K562 (cell line): ENCODE measurements around the gene GGTLC2. TPM values are rescaled to one million over a fixed set of nuclear protein-coding genes. Genes with fewer than 3 reads are reported as not detected.

ENCODE experiments used
- ATAC-seq: fragments of 200-7000 bp; cut with Tn5 transposase; 3 replicates; pipeline ENCODE4 v1.9.1; 2020; ENCODE audit warnings: moderate library complexity
- BruUV-seq: library from RNA; stranded (reverse); fragments of 400-500 nt; replicated peaks from 2 replicates; lab custom pipeline; 2021; lab: Mats Ljungman, UMichigan
- CTCF ChIA-PET: fragments of 300-600 bp; formaldehyde crosslinking; extraction: SDS; loops from one replicate; lab custom pipeline; 2021; ENCODE audit warnings: low intra/inter-chr PET ratio; lab: Yijun Ruan, JAX
- POLR2A ChIA-PET: fragments of 300-600, 350-650 bp; sonication (Branson Sonifier 250); formaldehyde crosslinking; extraction: SDS; loops from one replicate; lab custom pipeline; 2021; ENCODE audit warnings: antibody characterized with exemption, inconsistent platforms; lab: Yijun Ruan, JAX
- DNase-seq, 4 experiments: peaks; one replicate each; pipeline versions ENCODE4 v3.0.0 to v3.0.0-alpha.2; 2011 to 2018; ENCODE audit warnings: low spot score in 3 of 4, mixed read lengths in 3 of 4; ENCODE audit errors: extremely low read depth in 1 of 4
- FAIRE-seq: peaks from 2 replicates; lab custom pipeline; 2011; peaks lifted over from hg19 to GRCh38; lab: Jason Lieb, UNC
- H2AFZ ChIP-seq: 2 replicates; pipeline ENCODE4 v1.6.0; 2011; ENCODE audit warnings: low read depth, low read length, control low read depth, inconsistent platforms
- H3K27ac ChIP-seq: fragments of 200-600 bp; 3 replicates; pipeline ENCODE4 v1.8.0; 2011; ENCODE audit warnings: low read depth, mild to moderate bottlenecking, control low read depth, inconsistent platforms, low read length, moderate library complexity, mixed read lengths; ENCODE audit errors: extremely low read depth
- H3K27me3 ChIP-seq, 2 experiments: fragments of 300-600 bp in 1 of 2; 2 replicates in 1 of 2; 3 replicates in 1 of 2; pipeline versions ENCODE4 v1.6.0 to v1.8.0; 2011; ENCODE audit warnings: inconsistent platforms in 2 of 2, low read length in 2 of 2, mild to moderate bottlenecking in 1 of 2, mixed read lengths in 1 of 2, moderate library complexity in 1 of 2; ENCODE audit not compliant: control insufficient read depth in 2 of 2, insufficient read depth in 2 of 2
- H3K36me3 ChIP-seq: fragments of 300-600 bp; 3 replicates; pipeline ENCODE4 v1.8.0; 2011; ENCODE audit warnings: mild to moderate bottlenecking, low read length, inconsistent platforms; ENCODE audit not compliant: control insufficient read depth, insufficient read depth
- H3K4me1 ChIP-seq, 2 experiments: fragments of 200-600 bp in 1 of 2; replicated peaks in 1 of 2; 2 replicates in 1 of 2; 3 replicates in 1 of 2; pipeline versions ENCODE4 v1.5.1 to v1.8.0; 2011; ENCODE audit warnings: inconsistent platforms in 2 of 2, low read length in 2 of 2, mild to moderate bottlenecking in 1 of 2, mixed read lengths in 1 of 2, moderate library complexity in 1 of 2; ENCODE audit not compliant: control insufficient read depth in 2 of 2, insufficient read depth in 2 of 2
- H3K4me2 ChIP-seq: 2 replicates; pipeline ENCODE4 v1.6.1; 2011; ENCODE audit warnings: low read length, control low read depth, inconsistent platforms, mixed read lengths; ENCODE audit not compliant: insufficient read depth
- H3K4me3 ChIP-seq: fragments of 200-600 bp; sonication (generic), shearing (Covaris generic); 2 replicates; pipeline ENCODE4 v1.5.1; 2016; ENCODE audit warnings: control low read depth, inconsistent platforms
- H3K79me2 ChIP-seq: fragments of 200-600 bp; 3 replicates; pipeline ENCODE4 v1.8.0; 2011; ENCODE audit warnings: low read length, inconsistent platforms; ENCODE audit not compliant: control insufficient read depth, insufficient read depth
- H3K9ac ChIP-seq, 2 experiments: 2 replicates each; pipeline versions ENCODE4 v1.6.0 to v1.6.1; 2011; ENCODE audit warnings: low read depth in 2 of 2, low read length in 2 of 2, control low read depth in 1 of 2, inconsistent platforms in 1 of 2, mild to moderate bottlenecking in 1 of 2, mixed read lengths in 1 of 2; ENCODE audit not compliant: insufficient read depth in 1 of 2
- H3K9me1 ChIP-seq: one replicate; pipeline ENCODE4 v1.6.0; 2011; ENCODE audit warnings: inconsistent platforms, mild to moderate bottlenecking, low read length, moderate library complexity; ENCODE audit not compliant: control insufficient read depth, insufficient read depth
- H3K9me3 ChIP-seq: replicated peaks from 2 replicates; pipeline ENCODE4 v1.5.1; 2011; ENCODE audit warnings: low read depth, low read length, inconsistent platforms; ENCODE audit not compliant: control insufficient read depth, insufficient read depth
- H4K20me1 ChIP-seq: replicated peaks from 2 replicates; pipeline ENCODE4 v1.6.1; 2011; ENCODE audit warnings: low read length, inconsistent platforms, mixed read lengths; ENCODE audit not compliant: control insufficient read depth, insufficient read depth
- FOSL1 ChIP-seq: fragments of 200-800 bp; sonication (Bioruptor generic); conservative IDR thresholded peaks from 2 replicates; pipeline ENCODE4 v1.6.1; 2016; ENCODE audit warnings: missing genetic modification characterization, missing compliant biosample characterization
- PHF20 ChIP-seq: fragments of 450-650 bp; IDR thresholded peaks from 2 replicates; pipeline ENCODE4 v1.6.1; 2018; ENCODE audit not compliant: partially characterized antibody
- SMARCA4 ChIP-seq: fragments of 450-650 bp; IDR thresholded peaks from 2 replicates; pipeline ENCODE4 v1.6.1; 2016
- WGBS: fragments of 100-300 bp; shearing (Covaris generic); methylation state at CpG from one replicate; pipeline ENCODE4 v1.1.6; 2016; ENCODE audit warnings: low coverage, mixed read lengths; ENCODE audit not compliant: insufficient coverage; ENCODE audit errors: missing lambda C conversion rate; 5-methylcytosine and 5-hydroxymethylcytosine counted together
- in situ Hi-C: fragments of 300-500 bp; cut with MboI; formaldehyde crosslinking; loops from 4 replicates; pipeline ENCODE4 v1.15.0; 2018; ENCODE audit warnings: inconsistent platforms, mixed read lengths
- intact Hi-C: fragments of 100-400 bp; cut with micrococcal nuclease; formaldehyde crosslinking; loops from 2 replicates; pipeline ENCODE4 v1.14.2; 2022
- polyA plus RNA-seq, 8 experiments: library from polyadenylated mRNA; depleted of rRNA in 4 of 8; stranded (reverse) in 5 of 8; unstranded in 3 of 8; fragments of >200 nt; fragmentation: Nextera tagmentation in 2 of 8; fragmentation: Illumina TruSeq in 1 of 8; extraction: Ambion mirVana in 2 of 8; extraction: Trizol in 1 of 8; gene quantifications; 2 replicates each; pipeline versions ENCODE4 v1.2.1 to v1.2.3, GENCODE V29; 2011 to 2014; ENCODE audit warnings: inconsistent platforms in 1 of 8, missing spikeins in 1 of 8
- total RNA-seq, 7 experiments: library from RNA; depleted of rRNA in 6 of 7; stranded (reverse); fragments of >200 nt in 6 of 7; fragmentation: Illumina TruSeq in 2 of 7; extraction: Trizol in 2 of 7; gene quantifications; 2 replicates each; pipeline versions ENCODE4 v1.2.1 to v1.2.3, GENCODE V29; 2011 to 2021; ENCODE audit warnings: low replicate concordance in 1 of 7
- TF ChIP-seq, protein P1 (sequence below), 2 experiments: fragments of 450-650 bp in 1 of 2; sonication (generic) in 1 of 2; formaldehyde crosslinking in 1 of 2; IDR thresholded peaks; 2 replicates each; pipeline versions ENCODE4 v1.7.1 to v1.9.0; 2016 to 2022; ENCODE audit warnings: inconsistent platforms in 1 of 2, mild to moderate bottlenecking in 1 of 2, missing genetic modification reagents in 1 of 2
- TF ChIP-seq, protein P2 (sequence below): fragments of 450-650 bp; IDR thresholded peaks from one replicate; pipeline ENCODE4 v1.6.1; 2018; ENCODE audit warnings: mild to moderate bottlenecking, moderate library complexity; ENCODE audit not compliant: partially characterized antibody

Gene GGTLC2
- total and polyA plus RNA-seq, 9 of the 15 experiments (the other 6 are each of a cell fraction or from before 2014, with no cell fraction given) = not detected

DNA sequence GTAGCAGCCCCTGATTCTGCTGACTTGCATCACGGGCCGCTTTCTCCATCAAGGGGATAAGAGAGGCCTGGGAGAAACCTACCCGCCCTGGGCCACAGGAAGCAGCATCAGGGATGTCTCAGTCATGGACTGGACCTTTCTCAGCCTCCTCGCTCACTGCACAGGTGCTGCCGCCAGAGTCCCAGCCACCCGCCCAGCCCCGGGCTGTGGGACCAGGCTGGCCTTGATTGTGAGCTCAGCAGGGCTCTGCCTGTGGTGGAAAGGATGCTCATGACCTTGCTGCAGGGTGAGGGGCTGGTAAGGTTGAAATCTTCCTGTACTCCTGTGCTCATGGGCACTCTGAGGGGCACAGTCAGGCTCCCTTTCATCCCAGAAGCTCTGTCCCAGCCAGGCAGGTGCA is 26.0 kb upstream of the GGTLC2 start:
- no TSS peak for BruUV-seq
- H3K4me3 ChIP-seq = no peak overlapping the region
- H3K27me3 ChIP-seq = peaks cover 50 to 60% of the 10 kb centered on the region in 2 experiments
- WGBS = under 1% methylated on average over 7 of the region's 7 CpGs
- ChIA-PET CTCF (interaction anchor here (0.6 to 2.1 kb wide), 3 partner anchors 24 to 154 kb away, joined by 3 to 9 read pairs (median 6); partner anchors contain the start of gene PRAME), POLR2A (interaction anchor here (0.6 to 1.8 kb wide), 14 partner anchors 11 to 530 kb away, joined by 3 to 8 read pairs (median 4); partner anchors contain the start of genes PRAME and ZNF280A)
- H3K9me3 ChIP-seq = no peaks in the 10 kb centered on the region
- H3K36me3 ChIP-seq = no peaks in the 10 kb centered on the region
- DNase-seq (peak in 2 of 4 experiments; percentile 22 to 50), ATAC-seq (peak; percentile 2; the same call in 2 of the 3 replicates), FAIRE-seq (no peak)
- no peaks in the 10 kb centered on the region for H3K79me2 ChIP-seq
- H3K27ac ChIP-seq = no peak overlapping the region
- H2AFZ ChIP-seq = no peak overlapping the region
- H4K20me1 ChIP-seq = peaks cover 37% of the 10 kb centered on the region
- no peak overlapping the region for H3K4me2 ChIP-seq
- TF ChIP-seq, protein P1, sequence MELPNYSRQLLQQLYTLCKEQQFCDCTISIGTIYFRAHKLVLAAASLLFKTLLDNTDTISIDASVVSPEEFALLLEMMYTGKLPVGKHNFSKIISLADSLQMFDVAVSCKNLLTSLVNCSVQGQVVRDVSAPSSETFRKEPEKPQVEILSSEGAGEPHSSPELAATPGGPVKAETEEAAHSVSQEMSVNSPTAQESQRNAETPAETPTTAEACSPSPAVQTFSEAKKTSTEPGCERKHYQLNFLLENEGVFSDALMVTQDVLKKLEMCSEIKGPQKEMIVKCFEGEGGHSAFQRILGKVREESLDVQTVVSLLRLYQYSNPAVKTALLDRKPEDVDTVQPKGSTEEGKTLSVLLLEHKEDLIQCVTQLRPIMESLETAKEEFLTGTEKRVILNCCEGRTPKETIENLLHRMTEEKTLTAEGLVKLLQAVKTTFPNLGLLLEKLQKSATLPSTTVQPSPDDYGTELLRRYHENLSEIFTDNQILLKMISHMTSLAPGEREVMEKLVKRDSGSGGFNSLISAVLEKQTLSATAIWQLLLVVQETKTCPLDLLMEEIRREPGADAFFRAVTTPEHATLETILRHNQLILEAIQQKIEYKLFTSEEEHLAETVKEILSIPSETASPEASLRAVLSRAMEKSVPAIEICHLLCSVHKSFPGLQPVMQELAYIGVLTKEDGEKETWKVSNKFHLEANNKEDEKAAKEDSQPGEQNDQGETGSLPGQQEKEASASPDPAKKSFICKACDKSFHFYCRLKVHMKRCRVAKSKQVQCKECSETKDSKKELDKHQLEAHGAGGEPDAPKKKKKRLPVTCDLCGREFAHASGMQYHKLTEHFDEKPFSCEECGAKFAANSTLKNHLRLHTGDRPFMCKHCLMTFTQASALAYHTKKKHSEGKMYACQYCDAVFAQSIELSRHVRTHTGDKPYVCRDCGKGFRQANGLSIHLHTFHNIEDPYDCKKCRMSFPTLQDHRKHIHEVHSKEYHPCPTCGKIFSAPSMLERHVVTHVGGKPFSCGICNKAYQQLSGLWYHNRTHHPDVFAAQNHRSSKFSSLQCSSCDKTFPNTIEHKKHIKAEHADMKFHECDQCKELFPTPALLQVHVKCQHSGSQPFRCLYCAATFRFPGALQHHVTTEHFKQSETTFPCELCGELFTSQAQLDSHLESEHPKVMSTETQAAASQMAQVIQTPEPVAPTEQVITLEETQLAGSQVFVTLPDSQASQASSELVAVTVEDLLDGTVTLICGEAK (IDR thresholded peaks at IDR 0.05) = no peak
- TF ChIP-seq, protein P1 (CRISPR knock-in tag; IDR thresholded peaks at IDR 0.05) = 0 out of 2 replicates have a peak, but pooled peaks have one; percentile 2
- TF ChIP-seq PHF20 = no peak
- no peak for TF ChIP-seq SMARCA4
- TF ChIP-seq, protein P2, sequence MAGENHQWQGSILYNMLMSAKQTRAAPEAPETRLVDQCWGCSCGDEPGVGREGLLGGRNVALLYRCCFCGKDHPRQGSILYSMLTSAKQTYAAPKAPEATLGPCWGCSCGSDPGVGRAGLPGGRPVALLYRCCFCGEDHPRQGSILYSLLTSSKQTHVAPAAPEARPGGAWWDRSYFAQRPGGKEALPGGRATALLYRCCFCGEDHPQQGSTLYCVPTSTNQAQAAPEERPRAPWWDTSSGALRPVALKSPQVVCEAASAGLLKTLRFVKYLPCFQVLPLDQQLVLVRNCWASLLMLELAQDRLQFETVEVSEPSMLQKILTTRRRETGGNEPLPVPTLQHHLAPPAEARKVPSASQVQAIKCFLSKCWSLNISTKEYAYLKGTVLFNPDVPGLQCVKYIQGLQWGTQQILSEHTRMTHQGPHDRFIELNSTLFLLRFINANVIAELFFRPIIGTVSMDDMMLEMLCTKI = no peak
- TF ChIP-seq FOSL1 = no peak
- no peaks in the 10 kb centered on the region for H3K4me1 ChIP-seq
- no peaks in the 10 kb centered on the region for H3K9me1 ChIP-seq
- in situ Hi-C loops (no loop called here), intact Hi-C loops (no loop called here)
- peak overlapping the region in 1 of 2 experiments; percentile 5; a peak in 1 of 4 replicates for H3K9ac ChIP-seq
